ENCODE measurements around the gene KLHL6.
A peak's percentile ranks its signal among the peaks of the same experiment; 100 is the strongest.

KLHL6 gene

DNA sequence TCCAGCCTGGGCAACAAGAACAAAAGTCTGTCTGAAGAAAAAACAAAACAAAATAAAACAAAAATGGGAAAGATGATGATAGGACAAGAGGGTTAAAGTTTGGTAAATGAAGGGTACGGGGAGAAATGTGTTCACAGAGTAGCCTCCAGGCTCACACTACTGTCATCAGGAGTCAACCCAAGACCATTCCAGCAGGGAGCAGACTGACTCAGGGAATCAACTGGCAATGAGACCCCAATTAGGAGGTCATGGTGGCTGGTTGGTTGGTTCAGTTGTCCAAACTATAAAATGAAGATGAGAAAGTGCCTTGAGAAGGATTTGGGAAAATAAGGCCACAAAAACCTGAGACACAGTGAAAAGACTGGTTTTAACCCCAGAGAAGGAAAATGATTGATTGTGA, 51.8 kb downstream of the KLHL6 start:
- DNase-seq (ENCODE audit: low spot score): peak; percentile 26

DNA sequence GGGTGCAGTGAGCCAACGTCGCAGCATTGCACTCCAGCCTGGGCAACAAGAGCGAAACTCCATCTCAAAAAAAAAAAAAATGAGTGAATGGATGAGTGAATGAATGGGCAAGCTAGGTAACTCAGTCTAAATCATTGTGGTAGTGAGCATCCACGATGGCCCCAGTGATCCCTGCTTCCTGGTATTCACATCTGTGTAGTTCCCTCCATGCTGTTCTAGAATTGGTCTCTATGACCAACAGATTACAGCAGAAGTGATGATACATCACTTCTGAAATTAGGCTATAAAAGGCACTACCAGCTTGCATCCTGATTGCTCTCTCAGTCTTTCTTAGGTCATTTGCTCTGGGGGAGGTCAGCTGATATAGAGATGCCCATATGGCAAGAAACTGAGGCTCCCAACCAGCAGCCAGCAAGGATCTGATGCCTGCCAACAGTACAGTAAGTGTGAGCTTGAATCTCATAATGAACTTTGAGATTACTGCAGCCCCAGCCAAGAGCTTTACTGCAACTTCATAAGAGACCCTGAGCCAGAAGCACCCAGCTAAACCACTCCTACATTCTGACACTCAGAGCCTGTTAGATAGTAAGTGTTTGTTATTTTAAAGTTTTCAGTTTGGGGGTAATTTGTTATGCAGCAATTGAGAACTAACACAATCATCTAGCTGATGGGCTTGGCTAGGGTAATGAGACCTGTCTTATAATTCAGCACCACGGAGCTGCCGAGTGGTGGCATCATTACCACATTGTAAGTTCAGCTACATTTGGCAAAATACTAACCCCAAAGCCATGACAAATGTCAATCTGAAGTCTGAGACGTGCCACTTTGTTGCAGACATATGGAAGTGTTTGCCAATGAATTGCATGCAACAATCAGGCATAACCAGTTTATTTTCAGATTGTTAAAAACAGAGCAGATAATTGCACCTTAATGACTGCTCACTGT, 53.0 kb downstream of the KLHL6 start:
- DNase-seq (ENCODE audit: low spot score): peak; percentile 49

DNA sequence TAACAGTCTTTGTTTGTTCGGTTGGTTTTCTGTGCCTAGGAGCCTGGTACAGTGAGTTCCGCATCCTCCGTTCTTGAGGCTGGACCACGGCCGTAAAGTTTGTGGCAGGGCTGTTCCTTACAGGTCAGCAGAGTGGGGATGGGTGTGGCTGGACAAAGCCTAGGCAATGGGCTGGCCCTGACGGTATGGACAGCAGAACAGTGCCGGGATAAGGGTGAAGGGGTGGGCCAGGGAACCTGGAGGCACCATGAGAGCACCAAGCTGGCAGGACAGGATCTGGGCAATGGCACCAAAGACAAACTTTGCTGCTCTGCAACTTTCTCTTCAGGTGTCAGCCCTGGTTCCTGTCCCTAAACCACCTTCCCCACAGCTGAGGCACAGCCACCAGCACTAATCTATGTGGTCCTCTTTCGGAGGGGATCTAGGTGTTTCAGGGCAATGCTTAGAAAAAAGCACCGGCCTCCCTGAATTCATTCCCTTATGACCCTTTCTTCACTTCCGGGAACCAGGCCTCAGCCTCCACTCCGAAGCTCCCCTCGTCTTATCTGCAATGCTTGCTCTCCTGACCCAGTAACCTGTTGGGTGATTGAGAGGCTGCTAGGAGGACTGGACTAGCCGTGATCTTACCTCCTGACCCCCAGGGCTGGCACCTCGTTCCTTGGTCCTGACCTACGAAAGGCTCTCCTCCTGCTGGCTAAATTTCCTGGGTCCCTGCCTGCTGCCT, 54.4 kb downstream of the KLHL6 start:
- peak; percentile 42 for DNase-seq (ENCODE audit: low spot score)

DNA sequence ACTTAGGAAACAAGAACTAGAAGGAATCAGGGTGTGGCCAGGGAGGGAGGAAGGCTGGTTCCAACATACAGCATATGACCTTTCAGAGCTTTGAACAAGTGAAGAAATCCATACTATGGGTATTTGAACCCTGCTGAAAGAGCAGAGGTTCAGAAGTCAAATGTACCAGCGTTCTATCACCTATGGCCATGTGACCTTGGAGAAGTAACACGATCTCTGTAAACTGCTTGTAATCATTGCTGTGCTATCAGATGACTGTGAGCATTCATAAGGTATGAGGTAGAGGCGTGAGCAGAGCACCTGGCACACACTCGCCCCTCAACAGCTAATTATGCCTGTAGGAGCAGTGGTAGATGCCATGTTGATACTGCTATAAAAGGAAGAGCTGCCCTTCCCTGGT, 55.2 kb downstream of the KLHL6 start:
- DNase-seq (ENCODE audit: low spot score): no peak

DNA sequence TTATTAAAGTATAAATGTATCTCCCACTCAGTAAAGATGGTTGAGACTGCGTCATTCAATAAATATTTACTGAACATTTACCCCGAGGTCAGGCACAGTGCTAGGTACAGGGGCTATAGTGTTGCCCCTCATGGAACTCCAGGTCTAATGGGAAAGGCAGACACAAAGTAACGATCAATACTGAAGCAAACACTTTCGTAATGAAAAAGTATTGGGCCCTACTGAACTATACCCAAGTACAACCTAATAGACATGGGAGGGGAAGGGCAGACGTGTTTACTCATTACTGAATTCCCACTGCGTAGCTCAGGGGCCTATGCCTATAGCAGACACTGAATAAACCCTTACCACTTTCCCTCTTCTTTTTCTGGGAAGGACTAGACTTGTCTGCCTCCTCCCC, 56.9 kb downstream of the KLHL6 start:
- DNase-seq (ENCODE audit: low spot score): no peak

DNA sequence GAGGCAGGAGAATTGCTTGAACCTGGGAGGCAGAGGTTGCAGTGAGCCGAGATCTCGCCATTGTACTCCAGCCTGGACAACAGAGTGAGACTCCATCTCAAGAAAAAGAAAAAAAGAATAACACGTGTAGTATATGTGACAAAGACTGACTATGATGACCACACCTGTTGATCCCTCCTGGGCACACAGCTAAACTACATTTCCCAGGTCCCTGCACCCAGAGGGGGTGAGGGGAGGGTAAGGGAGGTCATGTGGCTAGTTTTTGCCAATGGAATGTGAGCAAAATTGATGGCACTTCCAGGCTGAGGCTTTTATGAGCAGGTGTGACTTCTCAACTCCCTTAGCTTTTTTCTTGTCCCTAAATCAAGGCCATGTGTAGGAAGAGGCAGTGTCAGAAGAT, 58.2 kb downstream of the KLHL6 start:
- no peak for DNase-seq (ENCODE audit: low spot score)

DNA sequence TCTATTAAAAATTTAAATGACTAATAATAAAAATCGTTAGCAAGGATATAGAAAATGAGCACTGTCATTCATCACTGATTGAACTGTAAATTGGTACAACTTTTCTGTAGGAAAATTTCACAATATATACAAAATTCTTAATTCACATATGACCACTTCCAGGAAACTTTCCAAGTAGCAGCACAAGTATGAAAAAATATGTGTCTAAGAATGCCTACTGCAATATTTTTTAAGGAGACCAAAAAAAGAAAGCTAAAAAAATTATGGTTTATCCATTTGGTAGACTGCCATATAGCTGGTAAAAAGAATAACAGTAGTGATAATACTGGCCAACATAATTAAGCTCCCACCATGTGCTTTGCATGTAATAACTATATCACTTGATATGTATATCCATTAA, 59.2 kb downstream of the KLHL6 start:
- DNase-seq (ENCODE audit: low spot score): no peak

DNA sequence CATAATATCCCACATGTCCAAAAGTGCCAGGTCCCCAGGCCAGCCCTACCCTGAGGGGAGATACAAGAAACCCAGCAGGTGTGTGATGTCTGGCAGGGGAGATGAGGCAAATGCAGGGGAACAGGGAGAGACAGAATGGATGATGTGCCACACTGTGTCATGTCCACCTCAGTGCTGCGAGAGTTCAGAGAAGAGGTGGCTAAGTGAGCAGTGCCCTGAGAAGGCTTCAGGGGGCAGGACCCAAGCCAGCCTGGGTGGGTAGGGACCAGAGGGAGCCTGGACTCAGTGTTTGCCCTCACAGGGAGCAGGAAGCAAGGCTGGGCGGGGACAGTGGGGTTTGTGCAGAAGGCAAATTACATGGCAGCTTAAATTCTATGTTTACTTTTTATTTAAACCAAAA, 61.2 kb downstream of the KLHL6 start:
- DNase-seq (ENCODE audit: low spot score): peak; percentile 40

DNA sequence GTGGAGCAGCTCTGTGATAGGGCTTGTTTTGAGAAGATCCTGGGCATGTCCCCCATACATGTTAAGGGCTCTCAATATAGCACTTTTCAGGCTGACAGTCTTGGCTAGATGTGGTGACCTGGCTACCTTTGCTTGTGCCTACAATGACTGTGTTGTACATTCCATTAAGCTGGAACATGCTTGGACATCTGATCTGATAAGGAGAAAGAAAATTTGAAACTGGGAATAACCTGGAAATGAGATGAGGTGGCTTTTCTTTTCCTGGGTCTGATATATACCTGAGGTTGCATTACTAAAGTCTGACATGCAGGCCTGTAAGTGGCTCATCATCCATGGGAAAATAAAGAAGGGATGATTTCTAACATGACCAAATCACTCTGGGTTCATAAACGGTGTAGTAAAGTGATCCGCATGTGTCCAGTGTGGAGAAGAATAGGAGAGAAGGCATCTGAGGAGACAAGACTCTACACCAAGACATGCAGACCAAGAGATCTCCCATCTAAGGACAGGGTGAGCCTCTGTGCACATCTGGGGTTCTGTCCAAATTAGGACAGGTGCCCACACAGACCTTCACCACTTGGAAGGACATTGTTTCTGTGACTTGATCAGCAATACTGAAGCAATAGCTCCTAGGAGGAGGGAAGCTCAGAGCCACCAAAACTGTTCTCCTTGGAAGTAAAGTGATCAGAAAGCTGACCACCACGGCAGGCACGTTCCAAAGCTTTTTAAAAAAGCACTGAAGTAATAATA, 62.0 kb downstream of the KLHL6 start:
- no peak for DNase-seq (ENCODE audit: low spot score)

DNA sequence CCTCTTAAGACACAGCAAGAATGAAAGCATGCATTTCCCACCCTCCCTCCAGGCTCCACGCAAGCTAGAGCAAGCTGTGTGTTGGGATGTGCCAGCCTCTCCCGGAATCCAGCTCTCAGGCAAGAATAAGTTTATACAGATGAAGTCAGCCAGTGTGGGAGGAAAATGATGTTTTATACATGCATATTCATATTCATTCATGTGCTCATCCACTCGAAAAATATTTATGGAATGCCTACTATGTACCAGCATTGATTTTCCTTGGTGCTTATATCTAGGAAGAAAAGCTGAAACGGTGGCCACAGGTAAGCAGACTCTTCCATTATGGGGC, 62.7 kb downstream of the KLHL6 start:
- no peak for DNase-seq (ENCODE audit: low spot score)

DNA sequence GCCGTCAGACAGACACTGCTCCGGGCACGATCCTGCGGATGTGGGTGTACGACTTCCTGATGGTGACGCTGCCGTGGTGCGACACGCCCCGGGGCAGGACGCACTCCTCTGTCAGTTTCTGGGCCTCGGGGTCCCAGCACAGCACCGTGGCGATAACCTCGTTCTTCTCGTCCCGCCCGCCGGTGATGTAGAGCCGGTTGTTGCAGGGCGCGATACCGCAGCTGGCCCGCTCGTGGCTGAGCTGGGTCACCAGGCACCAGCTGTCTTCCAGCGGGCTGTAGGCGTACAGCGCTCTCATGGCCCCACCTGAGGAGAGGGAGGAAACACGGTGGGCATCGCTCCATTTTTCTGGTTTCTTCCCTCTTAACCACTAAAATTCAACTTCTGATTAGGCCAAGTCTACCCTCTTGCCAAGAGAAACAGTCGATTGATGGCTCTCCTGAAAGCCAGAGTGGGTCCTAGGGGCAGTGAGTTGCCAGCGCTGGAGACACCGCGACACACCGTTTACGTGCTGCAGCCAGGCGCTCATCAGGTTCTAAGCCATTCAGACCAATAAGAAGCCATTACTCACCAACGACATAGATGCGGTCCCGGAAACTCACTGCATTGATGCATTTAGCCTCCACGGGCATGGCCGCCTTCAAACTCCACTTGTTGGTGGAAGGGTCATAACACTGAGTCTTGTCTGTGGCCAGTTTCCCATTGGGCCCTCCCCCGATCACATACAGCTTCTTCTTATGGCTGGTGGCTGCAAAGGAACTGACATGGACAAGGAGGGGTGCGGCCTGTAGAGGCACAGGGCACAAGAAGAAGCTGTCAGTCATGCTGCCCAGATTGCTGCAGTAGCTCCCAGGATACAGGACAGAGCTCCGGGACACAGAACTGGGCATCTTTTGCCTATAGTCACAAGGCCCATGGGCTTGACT, 63.3 kb downstream of the KLHL6 start:
- DNase-seq (ENCODE audit: low spot score): no peak

DNA sequence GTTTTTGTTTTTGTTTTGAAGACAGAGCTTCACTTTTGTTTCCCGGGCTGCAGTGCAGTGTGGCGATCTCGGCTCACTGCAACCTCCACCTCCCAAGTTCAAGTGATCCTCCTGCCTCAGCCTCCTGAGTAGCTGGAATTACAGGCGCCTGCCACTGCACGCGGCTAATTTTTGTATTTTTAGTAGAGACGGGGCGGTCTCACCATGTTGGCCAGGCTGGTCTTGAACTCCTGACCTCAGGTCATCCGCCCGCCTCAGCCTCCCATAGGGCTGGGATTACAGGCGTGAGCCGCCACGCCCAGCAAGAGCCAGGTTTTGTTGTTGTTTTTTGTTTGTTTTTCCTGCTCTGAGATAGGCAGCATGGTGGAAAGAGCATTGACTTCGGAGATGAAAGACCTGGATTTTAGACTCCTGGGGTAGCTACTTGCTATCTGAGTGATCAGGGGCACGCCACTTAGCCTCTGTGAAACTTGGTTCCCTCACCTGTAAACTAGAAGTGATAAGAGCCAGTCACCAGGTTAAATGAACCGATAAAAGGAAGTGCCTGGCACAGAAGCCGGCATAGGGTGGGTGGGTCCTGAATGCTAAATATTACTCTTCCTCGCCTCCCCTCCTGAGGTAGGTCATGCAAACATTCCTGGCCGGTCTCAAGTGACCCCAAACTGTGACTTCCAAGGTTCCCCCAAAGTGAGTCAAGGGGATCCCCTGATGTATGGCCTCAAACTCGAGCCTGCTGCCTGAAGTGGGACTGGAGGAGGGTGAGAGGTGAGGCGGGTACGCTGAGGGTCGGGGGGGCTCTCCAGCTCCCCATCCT, 64.2 kb downstream of the KLHL6 start:
- DNase-seq (ENCODE audit: low spot score): no peak

DNA sequence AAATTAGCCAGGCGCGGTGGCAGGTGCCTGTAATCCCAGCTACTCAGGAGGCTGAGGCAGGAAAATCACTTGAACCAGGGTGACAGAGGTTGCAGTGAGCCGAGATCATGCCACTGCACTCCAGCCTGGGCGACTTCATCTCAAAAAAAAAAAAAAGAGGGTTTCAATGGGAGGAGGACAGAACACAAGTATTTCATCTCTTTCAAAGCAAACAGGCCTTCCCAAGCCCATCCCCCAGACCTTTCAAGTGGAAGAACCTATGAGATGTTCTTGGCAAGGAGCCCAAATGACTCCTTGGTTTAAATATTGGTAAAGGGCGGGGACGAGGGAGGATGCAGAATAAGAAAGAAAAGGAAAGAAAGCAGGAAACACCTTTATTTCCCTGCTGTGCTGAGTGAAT, 64.9 kb downstream of the KLHL6 start:
- no peak for DNase-seq (ENCODE audit: low spot score)

DNA sequence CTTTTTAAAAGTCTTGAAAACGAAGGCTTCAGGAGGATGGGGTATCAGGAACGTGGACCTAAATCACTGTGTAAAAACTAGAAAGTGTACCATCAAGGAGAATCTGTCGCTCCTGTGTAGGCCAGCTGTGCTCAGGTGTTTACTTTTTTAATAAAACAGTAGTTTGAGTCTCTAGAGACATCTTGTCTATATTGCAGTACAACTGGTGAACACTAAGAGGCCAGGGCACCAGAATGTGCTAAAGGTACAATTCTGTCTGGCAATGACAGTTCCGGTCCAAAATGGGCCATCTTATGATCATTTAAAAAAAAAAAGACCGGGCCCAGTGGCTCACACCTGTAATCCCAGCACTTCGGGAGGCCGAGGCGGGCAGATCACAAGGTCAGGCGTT, 65.3 kb downstream of the KLHL6 start:
- no peak for DNase-seq (ENCODE audit: low spot score)

DNA sequence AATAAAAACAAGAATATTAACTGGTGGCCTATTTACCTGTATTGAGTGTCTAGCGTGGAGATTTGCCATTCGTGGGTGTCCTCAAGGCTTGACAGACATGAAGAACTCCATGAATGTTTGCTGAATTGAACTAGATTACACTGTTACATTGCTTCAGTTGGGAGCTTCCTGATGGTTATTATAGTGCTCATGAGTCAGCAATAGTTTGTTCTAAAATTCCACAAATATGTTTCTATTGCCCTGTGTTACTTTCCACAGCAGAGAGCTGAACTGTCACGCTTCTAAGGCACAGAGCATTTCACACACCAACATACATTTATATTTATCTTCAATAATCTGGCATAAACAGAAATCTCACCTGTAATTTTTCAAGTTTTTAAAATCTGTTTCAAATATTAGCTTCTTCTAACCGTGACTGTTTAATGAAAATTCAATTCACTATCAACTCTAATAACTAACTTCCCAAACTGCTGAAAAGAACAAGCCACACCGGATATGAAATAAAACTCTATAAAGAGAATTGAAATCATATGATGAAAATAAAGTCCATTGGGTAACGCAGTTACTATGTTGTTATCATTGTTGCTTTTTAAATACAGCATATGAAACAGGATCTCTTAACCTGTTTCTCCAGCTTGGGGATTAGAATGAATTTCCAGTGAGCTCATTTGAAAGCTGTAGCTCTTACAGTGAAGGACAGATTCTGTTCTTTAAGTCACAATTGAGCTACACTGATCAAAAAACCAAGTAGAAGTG, 65.9 kb downstream of the KLHL6 start:
- no peak for DNase-seq (ENCODE audit: low spot score)

DNA sequence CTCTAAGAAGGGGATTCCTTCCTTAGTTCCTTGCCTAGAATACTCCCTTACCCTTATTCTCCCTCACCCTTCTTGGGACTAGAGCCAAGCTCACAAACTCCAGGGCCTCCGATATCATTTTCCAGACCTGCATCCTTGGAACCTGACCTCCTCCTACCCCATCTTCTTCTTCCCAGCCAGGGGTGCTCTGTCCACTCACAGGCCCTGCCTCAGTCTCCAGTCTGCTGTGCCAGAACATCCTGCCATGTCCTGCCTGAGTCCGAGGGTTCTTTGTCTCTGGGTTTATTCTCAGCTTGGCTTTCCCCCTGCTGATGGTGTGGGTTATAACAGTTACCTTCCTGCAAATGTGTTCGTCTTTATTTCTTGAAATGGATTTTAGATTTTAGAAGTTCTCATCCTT, 67.2 kb downstream of the KLHL6 start:
- no peak for DNase-seq (ENCODE audit: low spot score)

DNA sequence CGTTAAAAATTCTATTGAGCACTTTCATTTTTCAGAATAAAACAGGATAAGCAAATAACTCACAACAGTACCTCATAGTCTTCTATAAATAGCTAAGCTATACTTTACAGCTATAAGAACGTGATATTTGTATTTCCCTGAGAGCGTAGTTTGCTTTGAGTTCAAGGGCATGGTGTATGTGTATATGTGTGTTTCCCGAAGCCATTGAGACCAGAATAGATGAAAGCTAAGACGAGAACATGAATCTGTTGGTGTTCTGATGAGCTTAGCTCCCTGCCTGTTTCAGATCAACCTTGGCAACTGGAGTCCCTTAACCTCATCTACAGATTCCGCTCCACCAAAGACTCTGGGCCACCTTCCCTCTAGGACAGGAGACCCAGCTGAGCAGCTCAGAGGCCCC, 67.6 kb downstream of the KLHL6 start:
- DNase-seq (ENCODE audit: low spot score): no peak

DNA sequence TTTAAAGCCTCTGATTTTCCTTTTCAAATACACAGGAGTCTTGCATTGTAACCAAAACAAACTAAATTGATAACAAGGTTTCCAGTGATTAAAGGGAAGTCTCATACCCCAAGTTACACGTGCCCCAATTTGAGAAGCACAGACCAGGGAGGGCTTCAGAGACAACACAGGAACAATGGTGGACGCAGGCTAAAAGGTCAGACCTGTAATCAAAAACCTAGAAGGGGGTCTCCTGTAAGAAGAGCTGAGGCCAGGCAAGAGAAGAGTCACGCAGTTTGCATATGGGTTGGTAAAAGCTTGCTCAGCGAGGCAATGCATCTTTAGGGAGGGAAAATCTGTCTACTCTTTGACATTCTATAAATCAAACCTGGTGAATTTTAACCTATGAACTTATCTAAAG, 68.5 kb downstream of the KLHL6 start:
- DNase-seq (ENCODE audit: low spot score): no peak

DNA sequence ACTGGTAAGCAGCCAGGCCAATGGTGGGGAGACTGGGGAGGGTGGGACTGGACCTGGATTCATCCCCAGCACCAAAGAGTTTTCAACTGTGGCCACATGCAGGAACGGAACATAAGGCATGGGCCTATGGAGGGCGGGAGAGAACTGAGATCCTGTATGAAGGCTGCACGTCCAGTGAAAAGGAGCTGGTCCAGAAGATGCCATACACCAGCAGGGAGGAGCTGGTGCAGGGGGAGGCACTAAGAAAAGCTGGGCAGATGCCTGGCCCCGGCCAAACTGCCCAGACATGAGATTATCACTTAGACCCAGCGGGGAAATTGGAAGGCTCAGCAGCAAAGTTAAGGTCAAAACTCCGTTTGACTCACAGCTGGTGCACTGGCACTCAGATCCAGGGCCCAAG, 69.0 kb downstream of the KLHL6 start:
- no peak for DNase-seq (ENCODE audit: low spot score)

DNA sequence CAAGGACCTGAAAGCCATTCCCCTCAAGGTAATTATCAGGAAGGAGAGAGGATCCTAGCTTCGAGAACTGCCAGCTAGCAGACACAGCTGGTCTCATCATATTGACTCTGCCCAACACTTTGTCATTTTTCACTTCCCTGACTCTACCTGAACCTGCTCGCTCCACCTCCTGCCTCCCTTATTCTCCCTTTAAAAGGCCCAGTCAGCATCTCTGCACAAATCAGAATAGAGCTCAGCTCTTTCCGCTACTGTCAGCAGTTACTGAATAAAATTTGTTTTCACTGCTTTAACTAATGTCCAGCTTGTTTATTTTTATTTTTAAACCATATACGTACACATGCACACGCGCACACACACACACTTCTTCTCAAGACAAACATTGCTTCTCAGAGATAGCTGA, 69.9 kb downstream of the KLHL6 start:
- DNase-seq (ENCODE audit: low spot score): no peak

All from left forelimb (tissue), 1 donor.